ENCODE data around the gene IQGAP2.

IQGAP2 gene

DNA sequence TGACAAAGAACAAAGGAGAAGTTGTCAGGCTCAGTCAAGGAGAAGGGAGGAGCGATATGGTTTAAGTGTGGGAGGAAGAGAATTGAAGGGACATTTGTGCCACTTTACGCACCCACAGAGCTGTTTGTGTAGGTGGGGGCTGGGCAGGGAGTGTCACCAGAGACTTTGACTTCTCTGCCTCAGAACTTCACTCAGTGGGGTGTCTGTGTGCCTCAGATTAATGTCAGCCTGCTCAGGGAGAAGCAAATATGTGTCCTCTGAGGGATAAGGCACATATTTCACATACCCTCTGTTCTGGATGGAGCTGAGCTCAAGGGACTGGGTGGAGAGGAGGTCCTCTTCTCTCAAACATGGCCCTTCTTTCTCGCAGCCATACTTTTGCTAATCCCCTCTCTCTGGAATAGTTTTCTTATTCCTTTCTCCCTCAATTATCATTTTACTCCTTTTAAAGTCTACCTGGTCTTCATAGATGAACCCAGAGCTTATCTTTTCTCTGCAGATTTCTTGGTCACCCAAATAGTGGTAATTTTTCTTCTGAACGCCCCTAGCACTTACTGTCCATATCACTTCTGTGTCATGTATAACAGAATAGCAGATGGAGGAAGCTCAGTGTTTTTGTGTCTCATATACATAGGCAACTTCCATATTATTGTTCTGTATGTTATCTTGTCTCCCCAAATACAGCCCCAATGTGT is 77.0 kb downstream of the IQGAP2 start:
- no peak for DNase-seq

DNA sequence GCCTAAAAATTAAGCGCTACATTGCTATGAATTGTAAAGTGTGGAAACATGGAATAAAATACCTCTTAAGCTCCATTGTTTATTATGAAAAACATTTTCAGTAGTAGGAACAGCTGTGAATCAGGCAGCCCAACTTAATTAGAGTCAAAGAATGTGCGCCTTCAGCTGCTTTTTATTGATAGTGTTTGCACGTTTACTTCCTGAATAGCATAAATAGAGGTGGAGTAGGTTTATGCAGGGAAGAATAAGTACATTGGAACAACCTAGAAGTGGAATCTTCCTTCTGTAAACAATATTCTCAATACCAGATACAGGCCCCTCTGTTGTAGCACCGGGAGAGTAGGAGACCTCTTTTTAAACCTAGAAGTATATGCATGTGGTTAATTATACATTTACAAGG is 79.9 kb downstream of the IQGAP2 start:
- DNase-seq: no peak

DNA sequence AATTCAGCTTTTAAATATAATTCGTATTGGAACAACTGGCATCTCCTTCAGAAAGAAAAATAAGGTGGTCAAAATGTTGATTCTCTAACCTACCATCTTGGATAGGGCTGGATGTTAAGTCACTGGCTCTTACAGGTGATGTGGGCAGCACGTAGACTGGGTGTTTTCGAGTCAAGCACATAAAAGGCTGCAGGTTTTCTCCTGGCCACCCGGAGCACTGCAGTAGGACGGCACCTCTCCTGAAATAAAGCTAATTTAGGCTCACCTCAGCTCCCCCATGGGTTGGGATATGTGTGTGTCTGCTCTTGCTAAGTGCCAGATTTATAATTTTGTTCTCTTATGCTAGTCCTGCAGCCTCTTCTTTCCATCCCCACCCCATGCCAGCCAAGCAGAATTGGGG is 80.3 kb downstream of the IQGAP2 start:
- DNase-seq: no peak

DNA sequence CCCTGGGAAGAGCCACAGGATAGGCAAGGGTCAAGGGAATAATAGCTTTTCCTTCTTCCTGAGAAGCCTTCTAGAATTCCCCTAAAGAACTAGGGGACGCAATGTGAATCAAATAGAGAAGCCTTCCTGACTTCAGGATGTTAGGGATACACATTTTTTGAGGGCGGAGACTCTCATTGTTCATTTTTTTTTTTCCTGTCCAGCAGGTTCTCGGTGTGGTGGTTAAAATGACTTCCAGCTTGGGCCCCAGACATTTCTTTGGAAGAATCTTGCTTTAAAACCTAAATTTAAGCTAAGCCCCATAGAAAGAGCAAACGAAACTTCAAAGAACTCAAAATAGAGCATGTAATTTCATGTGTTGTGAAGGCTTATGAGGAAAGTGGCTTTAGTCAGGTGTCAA is 80.8 kb downstream of the IQGAP2 start:
- DNase-seq: no peak

DNA sequence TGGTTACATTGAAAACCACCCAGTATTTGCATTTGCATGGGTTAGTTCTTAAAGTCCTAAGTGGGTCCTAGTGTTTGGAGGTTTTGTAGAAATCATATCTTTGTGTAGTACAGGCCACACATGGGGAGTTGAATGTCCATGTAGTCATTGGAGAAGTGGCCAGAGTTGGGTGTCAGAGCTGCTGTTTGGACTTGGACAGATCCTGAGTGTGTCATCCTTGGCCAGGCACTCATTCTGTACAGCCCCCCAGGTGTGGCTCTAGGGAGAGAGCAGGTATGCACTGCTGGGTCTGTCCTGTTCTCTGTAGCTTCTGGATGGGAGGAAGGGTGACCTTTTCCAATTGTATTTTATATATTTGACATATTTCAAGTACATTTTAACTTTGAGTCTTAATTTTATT is 82.4 kb downstream of the IQGAP2 start:
- no peak for DNase-seq

DNA sequence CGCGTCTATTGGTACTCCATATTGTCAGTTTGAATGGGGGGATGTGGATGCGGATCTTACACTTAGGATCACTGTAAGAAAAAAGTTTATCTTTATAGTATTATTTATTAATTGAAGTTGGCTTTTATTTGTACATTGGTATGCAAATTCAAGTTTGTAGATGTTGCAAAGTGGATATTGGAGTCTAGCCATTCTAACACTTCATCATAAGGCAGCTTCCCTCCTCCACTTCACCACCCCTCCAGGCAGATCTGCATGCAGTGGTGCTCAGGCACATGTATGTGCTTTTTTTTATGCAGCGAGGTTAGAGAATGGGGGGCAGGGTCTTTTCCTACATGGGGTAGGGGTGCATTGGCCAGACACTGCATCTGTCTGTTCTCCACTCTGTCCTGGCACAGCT is 84.3 kb downstream of the IQGAP2 start:
- no peak for DNase-seq

DNA sequence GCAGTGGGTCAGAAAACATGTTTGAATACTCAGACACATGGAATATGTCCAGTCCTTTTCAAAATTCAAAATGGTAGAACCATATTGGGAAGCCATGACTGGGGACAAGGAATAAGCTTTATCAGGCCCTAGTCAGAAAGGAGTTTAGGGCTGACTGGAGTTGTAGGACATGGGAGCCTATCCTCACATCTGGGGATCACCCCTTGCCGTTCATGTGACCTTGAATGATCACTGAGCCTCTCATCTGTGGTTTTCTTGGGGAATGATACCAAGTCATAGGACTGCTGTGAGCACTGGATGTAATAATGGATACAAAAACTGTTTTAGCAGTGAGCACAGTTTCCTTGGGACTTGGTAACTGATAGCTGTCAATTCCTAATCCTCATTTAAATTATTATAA is 84.7 kb downstream of the IQGAP2 start:
- no peak for DNase-seq

DNA sequence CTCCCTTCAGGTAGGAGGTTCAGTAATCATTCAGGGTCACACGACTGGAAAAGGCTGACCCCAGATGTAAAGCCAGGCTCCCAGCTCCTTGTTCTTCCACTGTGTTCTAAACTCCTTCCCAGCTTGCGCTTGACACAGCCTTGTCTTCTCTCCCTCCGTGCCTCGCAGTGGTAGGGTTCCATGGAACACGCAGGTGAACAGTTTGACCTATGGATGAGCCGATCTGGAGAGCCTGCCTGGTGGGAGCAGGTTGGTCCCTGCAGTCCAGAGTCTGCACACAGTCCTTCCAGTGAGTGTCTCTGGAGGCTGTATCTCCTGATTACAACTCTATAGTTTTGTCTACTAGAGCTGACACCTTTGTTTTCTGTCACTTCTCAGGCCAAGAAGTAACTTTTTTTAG is 85.9 kb downstream of the IQGAP2 start:
- DNase-seq: no peak

DNA sequence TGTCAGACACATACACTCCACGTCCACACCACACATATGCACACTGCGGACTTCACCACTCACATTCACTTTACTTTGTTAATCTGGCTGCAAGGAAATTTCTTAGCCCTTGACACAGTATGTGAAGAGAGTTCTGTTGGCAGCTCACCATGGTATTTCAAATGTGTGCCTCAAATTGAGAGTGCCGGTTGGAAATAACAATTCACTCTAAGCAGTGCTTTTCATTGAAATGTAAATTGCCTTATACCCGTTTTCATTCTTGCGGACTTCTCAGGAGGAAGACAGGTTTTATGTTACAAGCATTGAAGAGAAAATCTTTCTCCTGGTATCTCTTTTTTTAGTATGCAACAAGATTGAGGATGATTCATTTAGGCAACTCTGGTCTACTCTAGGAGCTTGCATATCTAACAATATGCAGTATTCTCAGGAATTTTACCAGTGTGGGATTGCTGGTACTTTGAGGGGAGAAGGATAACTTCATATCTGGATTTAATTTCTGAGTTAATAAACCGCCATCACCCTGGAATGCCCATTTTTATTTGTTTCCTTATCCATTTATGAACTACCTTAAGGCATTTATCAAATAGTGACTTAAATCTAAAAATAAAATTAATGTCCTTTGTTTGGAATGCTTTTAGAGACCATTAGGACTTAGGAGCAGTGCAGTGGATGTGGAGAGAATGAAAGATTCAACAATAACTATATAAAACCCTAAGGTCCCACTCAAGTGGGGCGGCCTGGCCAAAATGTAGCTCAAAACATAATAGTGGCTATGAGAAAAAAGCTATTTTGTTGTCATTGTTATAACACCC is 87.0 kb downstream of the IQGAP2 start:
- no peak for DNase-seq

DNA sequence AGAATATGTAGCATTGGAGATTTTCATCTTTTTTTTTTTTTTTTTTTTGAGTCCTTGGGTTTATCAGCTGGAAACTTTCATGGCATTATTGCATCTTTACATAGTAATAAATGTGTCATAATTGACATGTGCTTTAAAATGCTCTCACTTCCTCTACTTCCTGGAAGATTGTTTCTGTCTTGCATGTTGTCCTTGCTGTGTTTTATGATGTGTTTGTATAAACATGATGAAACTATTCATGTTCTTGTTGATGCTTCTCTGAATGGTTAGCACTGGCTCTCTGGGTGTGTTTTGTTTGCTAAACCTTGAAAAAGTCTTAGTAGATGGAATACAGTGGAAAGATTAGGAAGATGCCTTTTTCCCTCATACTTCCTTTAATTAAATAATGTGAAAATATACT is 87.9 kb downstream of the IQGAP2 start:
- no peak for DNase-seq

DNA sequence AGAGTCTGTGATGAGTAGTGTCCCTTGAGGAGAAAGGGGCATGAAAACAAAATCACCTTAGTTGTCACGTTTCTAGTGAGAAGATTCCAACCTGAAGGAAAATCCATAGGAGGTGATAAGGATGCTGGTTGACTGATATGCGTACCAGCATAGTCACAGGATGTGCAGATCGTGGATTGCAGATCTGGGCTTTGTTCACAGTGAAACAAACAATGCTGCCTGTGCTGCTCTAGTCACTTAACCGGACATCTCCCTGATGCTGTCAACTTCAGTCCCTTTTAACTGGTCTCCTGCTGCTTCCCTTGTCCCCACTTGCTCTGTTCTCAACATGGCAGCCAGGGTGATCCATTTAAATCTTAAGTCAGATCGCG is 89.7 kb downstream of the IQGAP2 start:
- DNase-seq: no peak

DNA sequence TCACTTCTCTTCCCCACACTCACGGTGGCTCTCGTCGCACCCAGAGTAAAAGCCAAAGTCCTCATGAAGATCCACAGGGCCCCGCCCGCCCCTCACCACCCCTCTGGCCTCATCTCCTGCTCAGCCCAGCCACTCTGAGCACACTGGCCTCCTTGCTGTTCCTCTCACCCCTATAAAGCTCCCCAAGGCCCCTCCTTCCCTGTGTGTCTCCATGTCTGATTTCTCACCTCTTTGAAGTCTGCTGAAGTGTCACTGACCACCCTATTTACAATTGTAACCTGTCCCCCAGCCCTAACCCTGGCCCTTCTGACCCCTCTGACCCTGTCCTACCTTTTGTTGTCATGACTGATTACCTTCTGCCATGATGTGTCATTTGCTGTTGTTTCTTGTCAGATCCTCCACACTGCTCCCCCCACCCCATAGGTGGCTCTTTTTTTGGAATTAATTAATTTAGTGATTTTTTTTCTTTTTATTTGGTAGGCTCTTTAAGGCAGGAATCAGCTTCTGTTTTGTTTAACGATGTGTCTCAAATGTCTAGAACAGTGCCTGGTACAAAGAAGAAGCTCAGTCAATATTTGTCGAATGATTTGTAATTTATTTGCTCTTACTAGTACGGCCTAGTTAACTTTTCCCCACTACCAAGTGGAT is 90.2 kb downstream of the IQGAP2 start:
- DNase-seq: no peak

DNA sequence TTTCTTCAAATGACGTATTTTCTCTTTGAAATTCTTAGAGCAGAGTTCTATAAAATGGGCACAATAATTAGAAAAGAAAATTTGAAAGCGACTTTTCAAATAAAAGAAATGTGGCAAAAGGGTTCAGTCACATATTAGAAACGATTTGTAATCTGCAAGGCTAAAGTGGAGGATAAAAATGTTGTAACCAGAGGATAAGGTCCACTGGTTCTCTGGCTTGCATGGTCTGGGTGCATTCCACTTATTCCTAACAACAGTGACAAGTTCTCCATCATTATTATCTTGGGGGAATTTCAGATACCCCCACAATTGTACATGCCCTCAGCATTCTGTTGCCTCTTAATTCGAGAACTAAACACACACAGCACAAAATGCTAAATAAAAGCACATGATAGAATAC is 91.1 kb downstream of the IQGAP2 start:
- no peak for DNase-seq

DNA sequence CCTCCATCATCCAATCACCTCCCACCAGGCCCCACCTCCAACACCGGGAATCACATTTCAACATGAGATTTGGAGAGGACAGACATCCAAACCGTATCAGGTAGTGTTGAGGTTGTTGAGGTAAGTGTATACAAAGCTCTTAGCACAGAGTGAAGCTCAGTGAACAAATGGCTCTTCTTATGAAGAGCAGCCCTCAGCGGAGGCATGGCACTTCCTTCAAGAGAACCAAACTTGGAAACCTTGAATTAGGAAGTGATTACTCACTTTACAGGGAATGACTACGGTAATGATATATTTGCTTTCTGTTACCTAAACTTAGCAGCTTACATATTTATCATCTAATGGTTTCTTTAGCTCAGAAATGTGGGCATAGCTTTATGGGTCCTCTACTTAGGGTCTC is 92.8 kb downstream of the IQGAP2 start:
- DNase-seq: no peak

DNA sequence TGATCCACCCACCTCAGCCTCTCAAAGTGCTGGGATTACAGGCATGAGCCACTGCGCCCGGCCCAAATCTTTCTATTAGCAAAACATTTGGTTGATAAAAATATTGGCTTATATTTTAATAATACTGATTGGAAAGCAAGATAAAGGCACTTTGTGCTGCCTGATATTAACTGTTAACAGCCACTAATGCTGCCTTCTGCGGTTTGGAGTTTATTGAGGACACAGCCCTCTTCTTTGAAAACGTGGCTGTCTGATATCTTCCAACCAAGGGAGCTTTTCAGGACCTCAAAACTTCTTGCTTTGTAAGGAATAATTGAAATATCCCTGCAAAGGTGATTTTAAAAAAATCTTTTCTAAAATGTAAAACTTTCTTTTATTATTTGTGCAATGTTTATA is 94.0 kb downstream of the IQGAP2 start:
- DNase-seq: no peak

DNA sequence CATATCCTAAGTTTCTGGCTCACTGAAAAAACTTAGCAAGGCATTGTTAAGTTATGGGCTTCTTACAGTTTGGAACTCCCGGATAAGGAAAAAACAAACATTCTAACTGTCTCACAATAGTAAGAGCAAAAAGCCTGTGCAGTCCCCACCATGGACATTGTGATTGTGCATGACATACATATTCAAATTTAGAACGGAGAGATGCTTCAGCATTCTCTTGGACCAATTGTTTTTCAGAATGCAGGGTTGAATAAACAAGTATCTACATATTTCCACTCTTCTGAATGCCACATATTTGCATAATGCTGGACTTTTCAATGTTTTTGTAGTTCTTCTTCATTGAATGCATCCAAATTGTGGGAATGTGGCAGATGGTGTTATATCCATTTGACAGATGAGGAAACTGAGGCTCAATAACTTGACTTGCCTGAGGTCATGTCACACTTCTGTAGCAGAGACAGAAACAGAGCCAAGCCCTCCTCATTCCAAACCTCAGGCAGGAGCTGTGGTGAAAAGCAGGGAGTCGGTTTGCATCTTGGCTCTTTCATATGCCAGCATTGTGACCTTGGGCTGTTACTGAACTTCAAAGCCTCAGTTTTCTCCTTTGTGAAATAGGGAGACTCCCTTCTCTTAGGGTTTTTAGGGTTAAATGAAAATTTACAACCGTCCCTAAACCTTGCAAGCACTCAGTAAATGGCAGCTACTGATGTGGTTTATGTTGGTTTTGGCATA is 95.1 kb downstream of the IQGAP2 start:
- DNase-seq: no peak

DNA sequence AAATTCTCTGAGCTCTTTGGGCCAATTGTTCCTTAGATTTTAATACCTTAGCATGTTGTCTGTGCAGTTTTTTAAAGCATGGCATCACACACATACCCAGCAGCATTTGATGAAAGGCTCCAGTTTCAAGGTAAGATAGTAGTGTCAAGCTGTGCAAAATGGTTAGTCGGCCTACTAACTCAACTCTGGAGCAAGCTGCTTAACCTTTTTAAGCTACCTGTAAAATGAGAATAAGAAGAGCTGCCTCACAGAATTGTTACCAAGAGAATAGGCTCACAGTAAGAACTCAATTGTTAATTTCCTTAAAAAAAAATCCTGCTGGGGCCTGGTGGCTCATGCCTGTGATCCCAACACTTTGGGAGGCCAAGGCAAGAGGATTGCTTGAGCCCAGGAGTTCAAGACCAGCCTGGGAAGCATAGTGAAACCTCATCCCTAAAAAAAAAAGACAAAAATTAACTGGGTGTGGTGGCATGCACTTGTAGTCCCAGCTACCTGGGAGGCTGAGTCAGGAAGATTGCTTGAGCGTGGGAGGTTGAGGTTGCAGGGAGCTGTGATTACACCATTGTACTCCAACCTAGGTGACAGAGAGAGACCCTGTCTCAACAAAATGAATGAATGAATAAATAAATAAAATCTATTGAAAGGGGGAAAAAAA is 96.5 kb downstream of the IQGAP2 start:
- no peak for DNase-seq

DNA sequence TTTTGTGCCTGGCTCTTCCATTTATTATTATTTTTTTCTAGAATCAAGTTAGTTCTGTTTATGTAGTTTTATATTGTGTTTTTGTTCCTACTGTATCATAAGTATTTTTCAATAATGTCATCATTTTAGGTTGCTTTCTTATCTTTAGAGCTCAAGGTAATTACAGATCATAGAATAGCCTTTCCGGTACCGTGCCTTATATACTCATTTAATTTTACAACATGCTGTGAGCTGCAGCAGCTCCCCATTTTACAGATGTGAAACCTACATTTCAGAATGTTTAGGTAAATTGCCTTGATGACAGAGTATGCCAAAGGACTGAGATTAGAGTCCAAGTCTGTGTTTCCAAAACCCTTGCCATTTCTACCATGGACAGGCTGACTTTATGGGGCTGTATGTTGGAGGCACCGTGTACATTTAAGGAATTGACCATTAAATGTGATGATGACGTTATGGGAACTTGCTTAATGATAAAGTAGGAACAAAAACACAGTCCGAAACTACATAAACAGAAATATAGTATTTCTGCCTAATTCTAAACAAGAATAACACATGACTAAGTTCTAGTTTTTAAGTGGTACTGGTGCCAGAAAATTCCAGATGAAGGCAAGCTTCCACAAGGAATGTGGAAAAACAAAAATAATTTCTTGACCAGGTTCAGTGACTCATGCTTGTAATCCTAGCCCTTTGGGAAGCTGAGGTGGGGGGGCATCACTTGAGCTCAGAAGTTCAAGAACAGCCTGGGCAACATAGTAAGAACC is 97.7 kb downstream of the IQGAP2 start:
- no peak for DNase-seq

DNA sequence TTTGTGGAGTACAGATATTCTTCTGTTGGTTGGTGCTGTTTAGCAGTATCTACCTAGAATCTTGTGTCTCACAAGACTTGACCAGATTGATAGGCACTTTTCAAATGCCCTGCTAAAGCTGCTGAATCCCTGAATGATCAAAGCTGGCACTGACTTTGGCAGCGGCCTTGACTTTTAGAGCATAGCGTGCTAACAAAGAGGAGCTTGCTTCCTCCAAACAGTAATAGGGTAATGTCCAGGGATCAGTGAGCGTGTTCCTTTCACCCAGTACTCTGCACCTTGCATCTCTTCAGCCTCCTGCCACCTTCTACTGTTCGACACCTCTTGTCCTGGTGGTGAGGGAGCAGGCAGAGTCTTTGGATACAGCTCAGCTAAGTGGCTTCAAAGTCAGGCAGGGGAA is 100.8 kb downstream of the IQGAP2 start:
- no peak for DNase-seq

DNA sequence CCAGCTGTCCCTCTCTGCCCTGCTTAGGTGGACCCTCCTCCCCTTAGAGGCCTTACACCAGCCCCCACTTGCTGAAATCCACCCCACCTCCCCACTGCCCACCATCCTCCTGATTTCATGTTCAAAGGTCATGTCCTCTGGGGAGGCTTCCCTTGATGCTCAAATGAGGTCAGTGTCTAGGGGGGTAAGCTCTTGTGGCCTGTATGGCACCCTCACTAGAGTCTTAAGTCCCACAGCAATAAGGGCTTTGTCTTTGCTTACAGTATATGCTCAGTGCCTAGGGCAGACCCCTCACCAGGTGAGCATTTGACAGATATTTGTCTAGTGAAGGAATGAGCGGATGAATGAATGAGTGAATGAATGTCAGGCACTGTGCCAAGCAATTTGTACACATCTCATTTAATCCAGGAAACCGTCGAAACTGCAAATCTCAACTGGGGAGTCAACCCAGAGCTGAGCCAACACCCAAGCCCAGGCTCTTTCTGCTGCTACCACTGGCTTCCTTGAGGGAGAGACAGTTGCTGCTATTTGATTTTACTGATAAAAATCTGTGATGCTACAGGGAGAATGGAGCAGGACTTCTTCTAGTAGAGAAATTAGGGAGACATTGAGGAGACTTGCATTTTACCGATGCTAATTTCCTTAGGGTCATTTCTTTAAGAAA is 101.9 kb downstream of the IQGAP2 start:
- no peak for DNase-seq

DNA sequence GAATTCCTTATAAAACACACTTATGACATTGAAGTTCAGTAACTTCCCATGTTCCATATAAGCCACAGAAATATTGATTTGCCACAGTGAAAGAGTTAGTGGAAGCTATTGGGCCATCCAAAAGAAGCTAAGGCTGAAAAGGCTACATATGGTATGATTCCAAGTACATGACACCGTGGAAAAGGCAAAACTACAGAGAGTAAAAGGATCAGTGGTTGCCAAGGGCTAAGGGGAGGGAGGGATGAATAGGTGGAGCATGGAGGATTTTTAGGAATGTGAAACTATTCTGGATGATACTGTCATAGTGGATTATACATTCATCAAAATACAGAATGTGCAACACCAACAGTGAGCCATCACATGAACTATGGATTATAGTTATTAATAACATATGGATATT is 110.4 kb downstream of the IQGAP2 start:
- DNase-seq: no peak

All from C1 segment of cervical spinal cord (tissue), 14 donors.